ENCODE measurements around the gene PIP5K1B. TPM values are rescaled to one million over a fixed set of nuclear protein-coding genes. Genes with fewer than 3 reads are reported as not detected.
A peak's percentile ranks its signal among the peaks of the same experiment; 100 is the strongest.

PIP5K1B gene
- total and polyA plus RNA-seq, 10 of the 15 experiments (the other 5 are each of a cell fraction or from before 2014, with no cell fraction given), result 6.8 to 16.3 (median 10.6) TPM

DNA sequence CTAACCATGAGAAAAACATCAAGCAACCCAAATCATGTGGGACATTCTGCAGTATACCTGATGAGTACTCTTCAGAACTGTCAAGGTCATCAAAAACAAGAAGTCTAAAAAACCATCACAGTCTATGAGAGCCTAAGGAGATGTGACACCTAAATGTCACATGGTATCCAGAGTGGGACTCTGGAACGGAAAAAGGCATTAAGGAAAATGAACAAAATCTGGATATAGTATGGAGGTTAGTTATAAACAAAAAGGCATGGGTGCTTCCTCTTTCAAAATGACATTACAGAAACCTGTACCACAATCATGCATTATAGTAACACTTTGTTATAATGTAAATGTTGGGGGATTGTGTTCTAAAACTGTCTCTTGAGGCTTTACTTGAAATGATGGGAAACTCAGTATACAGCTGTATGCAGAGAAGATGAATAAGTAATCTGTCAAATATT, 261.5 kb downstream of the PIP5K1B start:
- H3K9me3 ChIP-seq (replicated peaks; ENCODE audit: control insufficient read depth, insufficient read depth, low read length), result no peaks in the 10 kb centered on the region; the same call in 2 of the 3 replicates
- in situ Hi-C loops (cut with MboI) (no loop called here), intact Hi-C loops (cut with micrococcal nuclease; ENCODE audit: unreplicated experiment) (loop anchor here (2.0 kb wide), 1 partner anchor 14 kb away; no protein-coding TSS in a partner anchor)
- H3K9ac ChIP-seq (ENCODE audit: control insufficient read depth, insufficient read depth, low read length), result no peak overlapping the region
- H3K36me3 ChIP-seq (ENCODE audit: control insufficient read depth in 2 of 2, insufficient read depth in 2 of 2, low read length in 1 of 2), result no peaks in the 10 kb centered on the region
- H4K20me1 ChIP-seq (ENCODE audit: control insufficient read depth, insufficient read depth), result no peaks in the 10 kb centered on the region
- 19% methylated on average over 1 of the region's 1 CpG for WGBS (ENCODE audit: insufficient coverage, insufficient replicate concordance, low lambda C conversion rate, missing lambda C conversion rate)
- peak; percentile 89 for FAIRE-seq
- ChIA-PET SMC1A (ENCODE audit: uncharacterized antibody, unreplicated experiment) (interaction anchor here (0.5 to 8.0 kb wide), 8 partner anchors 12 to 398 kb away, joined by 3 to 160 read pairs (median 5); no protein-coding TSS in a partner anchor), CTCF (interaction anchor here (0.6 to 7.1 kb wide), 5 partner anchors 9 to 1000 kb away, joined by 3 to 56 read pairs (median 5); no protein-coding TSS in a partner anchor), POLR2A (interaction anchor here (1.4 to 1.6 kb wide), 3 partner anchors 14 to 18 kb away, joined by 4 to 5 read pairs (median 4); no protein-coding TSS in a partner anchor), RAD21 (ENCODE audit: unreplicated experiment) (interaction anchor here (0.6 to 5.7 kb wide), 9 partner anchors 9 to 258 kb away, joined by 3 to 41 read pairs (median 3); no protein-coding TSS in a partner anchor)
- peaks cover 16% of the 10 kb centered on the region for H3K4me1 ChIP-seq (ENCODE audit: control insufficient read depth, insufficient read depth, low read length)
- DNase-seq (ENCODE audit: low read depth, low spot score), result peak; percentile 46
- peak; percentile 86 for ATAC-seq
- no peak overlapping the region for H3K4me3 ChIP-seq
- BruUV-seq (replicated peaks), result no TSS peak
- H3K27ac ChIP-seq (ENCODE audit: control insufficient read depth, insufficient read depth), result no peak overlapping the region
- no peaks in the 10 kb centered on the region for H3K27me3 ChIP-seq (replicated peaks in 1 of 2; ENCODE audit: control insufficient read depth in 2 of 2, insufficient read depth in 2 of 2, low read length in 1 of 2)
- H2AFZ ChIP-seq (ENCODE audit: control insufficient read depth, low read depth, low read length), result no peak overlapping the region
- no peak overlapping the region for H3K4me2 ChIP-seq (ENCODE audit: control insufficient read depth, insufficient read depth)
- no peaks in the 10 kb centered on the region for H3K79me2 ChIP-seq (ENCODE audit: control insufficient read depth, insufficient read depth, low read length)
- no peak for TF ChIP-seq CREB1 (IDR thresholded peaks at IDR 0.05; ENCODE audit: low read depth)
- no peak for TF ChIP-seq MXI1 (IDR thresholded peaks at IDR 0.05; ENCODE audit: low read depth, low read length)
- TF ChIP-seq ZNF217 (IDR thresholded peaks at IDR 0.05), result peak; percentile 97
- no peak; the same call in 1 of the 2 replicates for TF ChIP-seq BACH1 (IDR thresholded peaks at IDR 0.05; ENCODE audit: borderline replicate concordance)
- no peak for TF ChIP-seq CBFB (IDR thresholded peaks at IDR 0.05; ENCODE audit: low read depth)
- no peak for TF ChIP-seq TCF7 (IDR thresholded peaks at IDR 0.05; ENCODE audit: borderline replicate concordance)
- TF ChIP-seq BCL11A (IDR thresholded peaks at IDR 0.05; ENCODE audit: low read depth, low read length), result peak; percentile 31; the same call in 1 of the 2 replicates
- TF ChIP-seq HDGF (IDR thresholded peaks at IDR 0.05), result no peak
- no peak for TF ChIP-seq STAT3 (IDR thresholded peaks at IDR 0.05; ENCODE audit: low read depth, low read length)
- no peak for TF ChIP-seq LARP7 (IDR thresholded peaks at IDR 0.05)
- 0 out of 2 replicates have a peak, but pooled peaks have one; percentile 10 for TF ChIP-seq GABPA (IDR thresholded peaks at IDR 0.05; ENCODE audit: low read depth)
- TF ChIP-seq TBL1XR1 (IDR thresholded peaks at IDR 0.05; ENCODE audit: low read depth, low read length), result 0 out of 2 replicates have a peak, but pooled peaks have one; percentile 33
- no peak for TF ChIP-seq CHD1 (IDR thresholded peaks at IDR 0.05; ENCODE audit: low read depth, low read length)
- TF ChIP-seq PAX8 (IDR thresholded peaks at IDR 0.05), result no peak
- TF ChIP-seq POLR2AphosphoS2 (IDR thresholded peaks at IDR 0.05; ENCODE audit: low read depth, low read length), result no peak
- peak; percentile 93 for TF ChIP-seq MEF2B (IDR thresholded peaks at IDR 0.05; ENCODE audit: partially characterized antibody, poor library complexity, severe bottlenecking)
- peak in 1 of 2 experiments; percentile 19; a peak in 1 of 4 replicates for TF ChIP-seq ETV6 (conservative IDR thresholded peaks at IDR 0.05 in 1 of 2, IDR thresholded peaks at IDR 0.05 in 1 of 2; ENCODE audit: borderline replicate concordance in 1 of 2, low read depth in 1 of 2)
- TF ChIP-seq POU2F2 (IDR thresholded peaks at IDR 0.05; ENCODE audit: borderline replicate concordance, low read depth, low read length), result peak; percentile 54; the same call in 1 of the 3 replicates
- TF ChIP-seq DPF2 (IDR thresholded peaks at IDR 0.05), result peak; percentile 89
- no peak for TF ChIP-seq YY1 (IDR thresholded peaks at IDR 0.05; ENCODE audit: low read depth, low read length)
- no peak for TF ChIP-seq KAT2A (conservative IDR thresholded peaks at IDR 0.05; ENCODE audit: control insufficient read depth, low read depth, low read length)
- TF ChIP-seq CHD2 (IDR thresholded peaks at IDR 0.05; ENCODE audit: borderline replicate concordance, low read depth, low read length), result no peak
- TF ChIP-seq TARDBP (IDR thresholded peaks at IDR 0.05; ENCODE audit: borderline replicate concordance), result no peak
- peak; percentile 72 for TF ChIP-seq NFIC (IDR thresholded peaks at IDR 0.05; ENCODE audit: low read depth, low read length)
- peak; percentile 52; the same call in 1 of the 2 replicates for TF ChIP-seq TCF12 (IDR thresholded peaks at IDR 0.05; ENCODE audit: low read depth, low read length)
- peak; percentile 93 for TF ChIP-seq IKZF1 (conservative IDR thresholded peaks at IDR 0.05)
- TF ChIP-seq IRF4 (IDR thresholded peaks at IDR 0.05; ENCODE audit: low read depth, low read length), result 0 out of 2 replicates have a peak, but pooled peaks have one; percentile 8
- TF ChIP-seq SPI1 (IDR thresholded peaks at IDR 0.05; ENCODE audit: borderline replicate concordance, insufficient read depth, low read depth, low read length), result peak; percentile 48; the same call in 1 of the 2 replicates
- no peak for TF ChIP-seq NFYB (IDR thresholded peaks at IDR 0.05; ENCODE audit: insufficient read depth, low read depth, low read length)
- TF ChIP-seq CREM (IDR thresholded peaks at IDR 0.05; ENCODE audit: low read depth), result no peak
